Stimulated activated CD4-positive, alpha-beta T cell treated with anti-CD3 and anti-CD28 coated beads, Interleukin-15, amount 100 ng/mL, for 24 hours (primary cell): Measurements from ENCODE around the gene GP1BB.
"Not testable (repeated sequence)": the region's sequence is repeated elsewhere in the genome, so short reads cannot be mapped to it uniquely, and the experiment has no call there.

Source experiments
- DNase-seq: peaks from one replicate; pipeline ENCODE4 v3.0.0-alpha.2; 2020

Gene GP1BB

GRCh38 chr22:19714312-19715187 lies 8.8 kb upstream of the GP1BB start, which contains the start of gene SEPTIN5:
SEPTIN5 (plus strand) TSS chr22:19714503; CDS start chr22:19714589, 86 bp downstream.
- no peak for DNase-seq

- DNase-seq = no peak
Measured at GRCh38 chr22:19715188-19715930, 8.0 kb upstream of the GP1BB start.

GRCh38 chr22:19716041-19716828 lies 7.1 kb upstream of the GP1BB start:
- DNase-seq = no peak

- DNase-seq = no peak
Measured at GRCh38 chr22:19716829-19717105, 6.6 kb upstream of the GP1BB start.

- DNase-seq = no peak
Measured at GRCh38 chr22:19717181-19717580, 6.2 kb upstream of the GP1BB start.

GRCh38 chr22:19717691-19718455 lies 5.5 kb upstream of the GP1BB start:
- peak; percentile 83 for DNase-seq

GRCh38 chr22:19718456-19719049 lies 4.8 kb upstream of the GP1BB start:
- no peak for DNase-seq

- DNase-seq = no peak
Measured at GRCh38 chr22:19719050-19719482, 4.3 kb upstream of the GP1BB start.

- no peak for DNase-seq
Measured at GRCh38 chr22:19719488-19720021, 3.8 kb upstream of the GP1BB start.

- no peak for DNase-seq
Measured at GRCh38 chr22:19720150-19720827, 3.0 kb upstream of the GP1BB start.

GRCh38 chr22:19720999-19721329 lies 2.4 kb upstream of the GP1BB start:
- DNase-seq = no peak

GRCh38 chr22:19721330-19722177 lies 1.8 kb upstream of the GP1BB start:
- no peak for DNase-seq

- no peak for DNase-seq
Measured at GRCh38 chr22:19722178-19722981, 959 bp upstream of the GP1BB start.

- no peak for DNase-seq
Measured at GRCh38 chr22:19722982-19723231, 432 bp upstream of the GP1BB start.

- DNase-seq = peak; percentile 62
Measured at GRCh38 chr22:19723983-19724827, 866 bp downstream of the GP1BB start.

GRCh38 chr22:19724927-19725661 lies 1.8 kb downstream of the GP1BB start:
- DNase-seq = no peak

- DNase-seq = not testable (repeated sequence)
Measured at GRCh38 chr22:19726064-19726788, 2.9 kb downstream of the GP1BB start.
